IPS-18c (cell line): Measurements from ENCODE around the gene CKM.

ENCODE experiments used
- H3K4me3 ChIP-seq: 2 replicates; pipeline ENCODE4 v1.7.0; 2013; ENCODE audit warnings: low read depth, mild to moderate bottlenecking, low read length, moderate library complexity; ENCODE audit not compliant: insufficient read depth
- H3K9me3 ChIP-seq: one replicate; pipeline ENCODE4 v1.6.1; 2013; ENCODE audit warnings: mild to moderate bottlenecking, low read length, moderate library complexity; ENCODE audit not compliant: control insufficient read depth, insufficient read depth

CKM gene

DNA sequence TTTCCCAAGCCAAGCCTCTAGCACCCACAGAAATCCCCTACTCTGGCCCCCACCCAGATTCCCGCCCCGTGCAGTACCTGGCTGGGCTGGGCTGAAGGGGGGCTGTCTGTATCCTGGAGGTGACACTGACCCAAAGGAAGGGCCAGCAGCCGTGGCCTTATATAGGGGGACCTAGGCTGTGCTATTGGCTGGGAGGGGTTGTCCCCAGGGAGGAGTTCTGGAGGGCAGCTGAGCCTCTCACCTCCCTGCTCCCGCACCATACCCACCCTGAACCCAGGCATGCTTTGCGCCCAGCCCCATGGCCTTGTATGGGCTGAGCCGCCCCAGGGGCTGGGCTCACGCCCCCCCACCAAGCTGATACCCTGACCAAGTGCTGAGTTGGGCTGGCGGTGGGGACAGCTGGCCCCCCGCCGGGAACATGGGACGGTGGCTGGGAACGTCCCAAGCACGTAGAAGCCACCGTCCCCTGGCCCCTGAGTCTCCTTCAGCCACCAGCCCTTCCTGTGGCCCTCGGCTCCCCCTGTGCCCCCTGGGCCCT is at the start of gene CKM:
Gene CKM, minus strand, starts transcription at position 132 of the 538 bp plus-strand sequence. CDS start 3,162 bp downstream, outside the sequence.
- Histone ChIP-seq H3K4me3 (peak within 1 kb of the TSS; percentile 30), H3K9me3 (peaks cover 2% of the 10 kb centered on the region)

DNA sequence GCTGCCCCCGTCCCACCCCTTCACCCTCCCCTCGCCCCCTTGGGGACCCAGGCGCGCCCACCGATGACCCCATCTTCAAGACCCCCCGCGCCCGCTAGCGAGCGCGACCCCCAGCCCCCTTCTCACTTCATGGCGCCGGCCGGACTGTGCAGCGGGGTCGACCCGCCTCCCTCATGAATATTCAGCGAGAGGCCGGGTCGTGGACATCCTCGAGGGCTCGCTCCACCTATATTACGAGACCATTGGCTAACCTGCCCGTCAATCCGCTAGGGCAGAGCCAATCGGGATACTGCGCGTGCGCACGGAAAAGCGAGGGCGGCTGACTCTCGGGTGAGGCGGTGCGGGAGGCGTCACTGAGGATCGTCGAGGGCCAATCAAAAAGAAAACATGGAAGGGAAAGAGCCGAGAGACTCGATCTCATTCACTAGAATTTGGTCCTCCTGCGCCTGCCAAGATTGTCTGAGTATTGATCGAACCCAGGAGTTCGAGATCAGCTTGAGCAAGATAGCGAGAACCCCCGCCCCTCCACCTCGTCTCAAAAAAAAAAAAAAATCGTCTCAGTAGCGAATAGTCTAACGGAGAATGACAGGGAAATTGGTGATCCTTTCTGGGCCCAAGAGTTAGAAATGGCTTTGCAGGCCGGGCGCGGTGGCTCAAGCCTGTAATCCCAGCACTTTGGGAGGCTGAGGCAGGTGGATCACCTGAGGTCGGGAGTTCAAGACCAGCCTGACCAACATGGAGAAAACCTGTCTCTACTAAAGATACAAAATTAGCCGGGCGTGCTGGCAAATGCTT is 47.9 kb upstream of the CKM start, which contains the start of gene ERCC2:
Gene ERCC2, minus strand, starts transcription at position 164 of the 795 bp plus-strand sequence. Its CDS starts 33 bp downstream, at position 131.
- Histone ChIP-seq H3K9me3 (no peaks in the 10 kb centered on the region), H3K4me3 (peak within 1 kb of the TSS; percentile 90)

DNA sequence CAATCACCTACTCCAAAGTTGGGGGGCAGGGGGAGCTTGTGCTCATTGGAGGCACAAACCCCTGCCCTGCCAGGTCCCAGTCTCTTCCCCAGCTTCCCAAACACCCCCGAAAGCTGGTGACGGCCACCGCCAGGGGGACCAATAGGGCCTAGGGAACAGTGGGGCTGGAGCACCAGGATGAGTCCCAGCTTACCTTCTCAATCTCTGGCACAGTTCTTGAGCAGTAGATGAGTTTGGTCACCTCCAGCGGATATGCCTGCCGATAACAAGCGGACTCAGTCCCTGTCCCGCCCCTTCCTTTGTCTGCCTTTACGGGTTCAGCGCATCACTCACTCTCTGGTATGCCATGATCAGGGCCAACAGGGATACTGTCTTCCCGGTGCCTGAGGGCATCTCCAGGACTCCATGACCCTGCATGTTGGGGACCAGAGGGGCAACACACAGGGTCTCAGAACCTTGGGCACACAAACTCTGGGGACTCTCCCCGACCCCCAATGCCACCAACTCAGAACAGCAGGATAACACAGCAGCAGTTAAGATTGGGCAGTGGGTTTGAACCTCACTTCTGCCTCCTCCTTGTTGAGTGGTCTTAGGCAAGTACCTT is 46.2 kb upstream of the CKM start:
- H3K4me3 ChIP-seq = no peak overlapping the region; the same call in 1 of the 2 replicates
- no peaks in the 10 kb centered on the region for H3K9me3 ChIP-seq

DNA sequence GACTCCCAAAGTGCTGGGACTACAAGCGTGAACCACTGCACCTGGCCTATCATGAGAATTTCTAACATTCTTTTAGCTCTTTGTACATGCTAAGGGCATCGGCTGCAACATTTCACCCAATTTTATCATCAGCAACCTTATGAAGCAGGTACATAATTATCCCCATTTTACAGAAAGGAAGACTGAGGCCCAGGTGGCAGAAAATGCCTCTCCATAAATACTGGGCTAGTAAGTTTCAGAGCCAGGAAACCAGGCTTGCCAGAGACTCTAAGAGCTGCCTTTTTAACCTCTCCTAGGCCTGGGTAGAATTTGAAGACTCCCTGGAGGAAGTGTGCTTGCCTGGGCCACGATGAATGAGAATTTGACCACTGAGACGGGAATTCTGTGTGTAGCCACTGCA is 45.5 kb upstream of the CKM start:
- no peak overlapping the region for H3K4me3 ChIP-seq
- H3K9me3 ChIP-seq = no peaks in the 10 kb centered on the region

DNA sequence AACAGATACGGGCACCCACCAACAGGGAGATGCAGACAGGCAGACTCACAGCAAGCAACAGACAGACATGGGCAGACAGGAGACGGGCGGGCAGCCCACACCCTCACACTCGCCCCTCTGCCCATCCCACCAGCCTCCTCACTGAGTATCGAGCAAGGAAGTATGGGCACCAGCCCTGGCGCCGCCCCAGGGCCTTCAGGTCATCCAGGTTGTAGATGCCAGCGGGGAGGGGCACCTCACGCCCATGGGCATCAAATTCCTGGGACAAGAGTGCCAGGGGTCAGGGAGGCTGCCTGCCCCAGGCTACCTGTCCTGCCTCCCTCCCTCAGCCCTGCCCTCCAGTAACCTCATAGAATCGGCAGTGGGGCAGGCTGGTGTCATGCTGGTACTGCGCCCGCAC is 42.0 kb upstream of the CKM start:
- Histone ChIP-seq H3K4me3 (no peak overlapping the region), H3K9me3 (no peaks in the 10 kb centered on the region)

DNA sequence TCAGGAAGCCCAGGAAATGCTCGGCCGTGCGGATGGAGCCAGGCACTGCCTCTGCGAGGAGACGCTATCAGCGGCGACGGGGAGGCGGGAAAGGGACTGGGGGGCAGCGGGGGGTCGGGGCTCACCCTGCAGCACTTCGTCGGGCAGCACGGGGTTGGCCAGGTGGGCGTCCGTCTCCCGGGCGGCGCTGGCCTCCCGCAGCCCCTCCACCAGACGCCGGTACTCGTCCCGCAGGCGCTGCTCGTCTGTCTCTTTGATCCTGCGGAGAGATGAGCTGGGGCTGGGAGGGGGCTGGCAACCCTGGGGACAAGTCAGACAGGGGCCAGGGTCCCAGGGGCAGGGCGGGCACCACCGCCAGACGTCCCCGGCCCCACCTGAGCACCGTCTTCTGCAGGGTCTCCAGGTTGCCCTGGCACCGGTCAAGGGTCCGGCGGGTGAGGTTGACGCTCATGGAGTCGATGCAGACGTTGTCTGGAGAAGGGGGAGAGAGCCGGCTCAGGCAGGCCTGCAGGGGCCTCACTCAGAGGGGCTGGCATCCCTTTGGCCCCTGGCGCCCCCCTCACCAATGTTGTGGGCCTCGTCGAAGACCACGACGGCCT is 41.3 kb upstream of the CKM start:
- Histone ChIP-seq H3K9me3 (no peaks in the 10 kb centered on the region), H3K4me3 (no peak overlapping the region)

DNA sequence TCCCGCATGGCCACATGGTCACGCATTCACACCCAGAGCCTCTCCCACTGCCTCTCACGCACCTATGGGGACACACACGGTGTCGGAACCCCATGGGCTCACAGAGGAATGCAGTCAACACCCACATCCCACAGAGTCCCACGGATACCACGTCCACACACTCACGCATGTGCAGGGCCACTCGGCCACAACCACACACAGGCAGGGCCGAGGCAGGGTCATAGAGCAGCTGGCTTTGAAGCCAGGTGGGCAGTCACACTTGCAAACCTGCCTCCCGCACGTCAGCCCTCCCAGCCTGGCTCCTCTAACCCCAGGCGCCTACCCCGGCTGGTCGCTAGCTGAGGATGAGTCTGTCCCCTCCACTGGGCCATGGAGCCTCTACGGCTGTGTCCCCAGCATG is 39.6 kb upstream of the CKM start:
- no peak overlapping the region for H3K4me3 ChIP-seq
- no peaks in the 10 kb centered on the region for H3K9me3 ChIP-seq

DNA sequence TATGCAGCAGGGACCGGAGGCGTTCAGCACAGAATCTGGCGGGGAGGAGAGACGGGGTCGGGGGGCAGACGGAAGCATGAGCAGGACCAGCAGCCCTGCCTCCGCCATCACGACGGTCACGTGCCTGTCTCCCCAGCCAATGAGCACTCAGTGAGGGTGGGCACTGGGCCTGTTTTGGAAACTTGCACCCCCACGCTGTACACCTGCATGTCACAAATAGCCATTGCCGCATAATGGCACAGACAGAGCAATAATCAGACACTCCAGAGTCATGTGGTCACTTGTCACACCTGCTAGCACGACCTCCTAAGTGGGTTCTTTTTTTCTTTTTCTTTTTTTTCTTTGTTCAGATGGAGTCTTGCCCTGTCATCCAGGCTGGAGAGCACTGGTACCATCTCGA is 38.9 kb upstream of the CKM start:
- Histone ChIP-seq H3K9me3 (no peaks in the 10 kb centered on the region), H3K4me3 (no peak overlapping the region)

DNA sequence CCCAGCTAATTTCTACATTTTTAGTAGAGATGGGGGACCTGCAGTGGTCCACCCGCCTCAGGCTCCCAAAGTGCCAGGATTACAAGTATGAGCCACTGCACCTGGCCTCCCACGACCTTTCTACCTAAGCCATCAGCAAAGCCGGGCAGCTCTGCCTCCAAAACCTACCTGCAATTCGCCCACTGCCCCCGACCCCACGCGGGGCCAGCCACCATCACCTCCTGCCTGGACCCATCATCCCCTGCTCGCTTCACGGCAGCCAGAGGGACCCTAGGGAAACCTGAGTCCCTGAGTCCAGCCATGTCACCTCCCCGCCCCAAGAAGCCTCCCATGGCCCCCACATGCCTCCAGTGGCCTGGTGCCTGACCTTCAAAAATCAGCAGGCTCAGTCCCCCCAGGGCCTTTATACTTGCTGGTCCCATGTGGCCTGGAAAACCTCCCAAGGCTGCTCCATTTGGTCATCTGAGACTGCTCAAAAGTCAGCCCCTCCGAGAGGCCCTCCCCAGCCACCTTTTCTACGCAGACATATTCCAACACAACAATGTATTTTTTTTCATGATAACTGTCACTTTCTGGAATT is 35.6 kb upstream of the CKM start:
- H3K4me3 ChIP-seq = no peak overlapping the region
- H3K9me3 ChIP-seq = no peaks in the 10 kb centered on the region

DNA sequence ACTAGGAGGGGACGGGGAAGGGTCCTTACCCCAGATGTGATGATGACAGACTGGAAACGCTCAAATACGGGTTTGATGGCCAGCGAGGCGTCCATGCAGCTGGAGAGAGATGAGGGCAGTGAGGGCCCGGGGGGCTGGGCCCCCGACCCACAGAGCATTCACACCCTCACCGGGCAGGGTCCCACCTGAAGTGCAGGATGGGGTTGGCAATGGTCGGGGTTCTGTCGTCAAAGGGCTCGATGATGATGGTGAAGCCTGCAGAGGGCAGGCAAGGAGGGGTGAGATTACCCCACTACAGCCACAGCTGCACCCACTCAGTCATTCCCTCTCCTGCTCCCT is 34.7 kb upstream of the CKM start:
- Histone ChIP-seq H3K9me3 (no peaks in the 10 kb centered on the region), H3K4me3 (no peak overlapping the region)

DNA sequence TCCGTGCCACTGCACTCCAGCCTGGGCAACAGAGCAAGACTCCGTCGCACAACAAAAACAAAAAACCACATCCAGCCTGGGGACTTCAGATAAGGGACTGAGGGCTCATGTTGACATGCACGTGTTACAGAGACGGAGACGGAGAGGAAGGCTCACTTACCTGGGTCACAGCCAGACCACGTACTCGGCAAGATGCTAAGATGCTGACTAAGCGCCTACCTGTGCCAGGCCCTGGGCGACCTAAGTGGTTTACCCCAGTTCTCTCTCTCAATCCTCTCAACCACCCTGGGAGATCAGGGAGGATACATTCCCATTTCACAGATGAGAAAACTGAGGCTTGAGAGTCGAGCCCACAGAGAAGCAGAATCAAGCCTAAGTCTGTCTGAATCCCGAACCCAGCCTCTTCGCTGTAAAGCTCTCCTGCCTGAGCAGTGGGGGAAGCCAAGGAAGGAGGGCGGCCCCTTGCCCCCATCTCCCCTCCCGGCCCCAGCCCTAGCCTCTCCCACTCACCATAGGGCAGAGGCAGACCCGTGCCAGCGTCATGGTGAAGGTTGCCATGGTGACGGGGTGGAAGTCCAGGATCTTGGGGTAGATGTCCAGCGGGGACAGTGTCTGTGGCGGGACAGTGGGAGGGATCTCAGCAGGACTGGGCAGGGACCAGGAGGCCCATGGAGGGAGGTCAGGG is 34.2 kb upstream of the CKM start:
- Histone ChIP-seq H3K4me3 (no peak overlapping the region), H3K9me3 (no peaks in the 10 kb centered on the region)

DNA sequence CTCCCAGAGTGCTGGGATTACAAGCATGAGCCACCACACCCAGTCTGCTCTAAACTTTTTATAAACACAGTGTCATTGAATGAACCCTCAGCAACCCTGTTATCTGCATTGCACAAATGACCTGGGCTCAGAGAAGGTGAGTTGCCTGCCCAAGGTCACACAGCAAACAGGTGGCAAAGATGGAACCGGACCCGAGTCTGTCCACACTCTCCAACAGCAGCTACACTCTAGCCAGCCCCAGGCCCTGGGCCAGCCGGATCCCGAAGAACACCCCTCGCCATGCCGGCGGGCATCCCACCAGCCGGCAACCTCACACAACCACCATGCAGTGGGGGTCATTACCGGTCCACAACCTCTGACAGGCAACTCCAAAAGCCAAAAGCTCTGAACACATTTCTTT is 33.2 kb upstream of the CKM start:
- Histone ChIP-seq H3K4me3 (no peak overlapping the region), H3K9me3 (no peaks in the 10 kb centered on the region)

DNA sequence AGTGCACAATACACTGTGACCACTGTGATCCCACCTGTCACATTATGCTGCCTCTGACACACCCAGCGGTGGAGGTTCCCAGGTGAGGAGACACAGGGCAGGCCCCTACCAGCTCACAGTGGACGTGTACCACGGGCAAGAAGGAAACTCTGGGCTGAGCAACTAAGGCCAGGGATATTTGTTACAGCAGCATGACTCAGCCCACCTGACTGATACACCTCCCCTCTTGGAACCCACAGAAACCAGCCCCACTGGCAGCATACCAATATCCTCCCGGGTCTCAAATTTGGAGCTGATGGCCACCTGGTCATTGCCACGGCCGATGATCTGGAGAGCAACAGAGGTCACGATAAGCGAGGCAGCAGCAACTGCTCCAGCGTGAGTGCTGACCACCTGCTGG is 32.7 kb upstream of the CKM start:
- H3K9me3 ChIP-seq = no peaks in the 10 kb centered on the region
- no peak overlapping the region for H3K4me3 ChIP-seq

DNA sequence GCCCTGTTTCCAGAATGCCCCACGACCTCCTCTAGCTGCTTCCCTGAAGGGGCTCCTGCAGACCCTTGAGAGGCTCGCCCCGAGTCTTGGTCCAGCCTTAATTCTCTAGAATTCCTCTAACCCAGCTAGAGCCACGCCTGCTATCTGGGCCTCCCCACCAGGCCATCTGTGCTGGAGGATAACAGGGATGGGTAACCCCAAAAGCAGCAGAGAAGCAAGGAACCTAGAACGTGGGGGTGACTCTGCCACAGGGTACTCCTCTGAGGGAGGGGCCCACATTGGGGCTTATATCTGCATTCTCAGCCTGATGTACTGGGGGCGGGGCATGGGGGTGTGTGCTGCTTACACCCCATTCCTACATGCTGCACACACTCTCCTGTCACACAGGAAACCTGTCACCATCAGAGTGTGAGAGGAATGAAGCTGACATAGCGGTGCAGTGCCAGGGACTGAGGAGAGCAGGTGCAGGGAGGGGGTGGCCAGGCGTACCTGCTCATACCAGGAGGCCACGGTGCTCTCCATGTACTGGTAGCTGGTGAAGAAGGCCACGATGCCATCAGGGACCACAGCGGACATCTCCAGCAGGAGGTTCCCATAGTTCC is 31.7 kb upstream of the CKM start:
- Histone ChIP-seq H3K9me3 (no peaks in the 10 kb centered on the region), H3K4me3 (no peak overlapping the region)

DNA sequence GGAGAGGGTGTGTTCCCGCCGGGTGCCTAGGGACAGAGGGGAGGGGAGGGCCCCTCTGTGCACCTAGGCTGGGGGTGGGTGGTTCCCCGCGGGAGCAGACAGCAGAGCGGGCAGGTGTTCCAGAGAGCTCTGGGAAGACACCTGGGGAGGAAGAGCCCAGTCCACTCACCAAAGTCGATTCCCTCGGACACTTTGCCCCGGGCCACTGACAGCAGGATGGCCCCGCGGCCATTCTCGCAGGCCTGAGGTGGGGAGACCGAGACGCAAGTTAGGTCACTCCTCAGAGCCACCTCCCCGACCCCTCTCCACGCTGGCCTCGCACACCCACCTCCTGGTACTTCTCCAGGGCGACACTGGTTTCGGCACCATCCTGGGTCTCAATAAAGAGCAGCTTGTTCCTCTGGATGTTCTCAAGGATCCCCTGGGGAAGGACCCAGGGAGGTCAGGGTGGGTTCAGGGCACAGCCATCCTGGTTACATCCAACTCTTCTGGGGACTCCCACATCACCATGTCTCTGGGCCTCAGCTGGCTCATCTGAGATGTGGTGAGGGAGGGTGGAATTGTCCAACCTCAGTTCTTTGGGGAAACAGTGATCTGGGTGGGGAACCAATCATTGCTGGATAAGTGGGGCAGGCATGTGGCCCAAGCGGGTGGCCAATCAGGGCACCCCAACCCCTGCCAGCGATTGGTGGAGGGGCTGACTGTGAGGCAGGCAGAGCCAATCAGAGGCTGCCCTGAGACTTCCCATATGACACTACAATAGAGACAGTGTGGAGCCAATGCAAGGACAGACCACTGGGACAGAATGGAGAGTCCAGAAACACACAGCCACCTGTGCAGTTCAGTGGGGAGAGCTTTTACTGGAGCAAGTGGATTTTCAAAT is 30.5 kb upstream of the CKM start:
- no peaks in the 10 kb centered on the region for H3K9me3 ChIP-seq
- H3K4me3 ChIP-seq = no peak overlapping the region

DNA sequence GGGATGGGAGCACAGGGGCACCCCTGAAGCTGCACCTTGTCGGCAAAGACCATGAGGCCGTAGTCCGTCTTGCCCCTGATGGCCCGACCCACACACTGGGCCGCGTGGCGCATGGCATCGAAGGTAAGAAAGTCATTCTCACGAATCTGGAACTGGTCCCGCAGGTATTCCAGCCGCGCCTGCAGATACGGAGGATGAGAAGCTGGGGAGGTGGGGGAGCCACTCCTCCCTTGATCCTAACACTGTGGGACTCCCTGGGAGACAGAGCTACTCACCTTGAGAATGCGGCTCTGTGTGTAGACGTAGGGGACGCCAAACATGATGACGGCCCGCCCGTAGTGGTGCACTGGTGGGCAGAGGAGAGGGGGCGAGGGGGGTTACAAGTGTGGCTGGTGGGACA is 29.8 kb upstream of the CKM start:
- H3K4me3 ChIP-seq = no peak overlapping the region
- H3K9me3 ChIP-seq = no peaks in the 10 kb centered on the region
